Measurements from ENCODE around the gene MS4A13.

GRCh38 chr11:60570970-60571369 is 55.8 kb downstream of the MS4A13 start:
- no peak for TF ChIP-seq CTCF (tag by site-specific recombination; IDR thresholded peaks at IDR 0.05)
- TF ChIP-seq, protein P1, sequence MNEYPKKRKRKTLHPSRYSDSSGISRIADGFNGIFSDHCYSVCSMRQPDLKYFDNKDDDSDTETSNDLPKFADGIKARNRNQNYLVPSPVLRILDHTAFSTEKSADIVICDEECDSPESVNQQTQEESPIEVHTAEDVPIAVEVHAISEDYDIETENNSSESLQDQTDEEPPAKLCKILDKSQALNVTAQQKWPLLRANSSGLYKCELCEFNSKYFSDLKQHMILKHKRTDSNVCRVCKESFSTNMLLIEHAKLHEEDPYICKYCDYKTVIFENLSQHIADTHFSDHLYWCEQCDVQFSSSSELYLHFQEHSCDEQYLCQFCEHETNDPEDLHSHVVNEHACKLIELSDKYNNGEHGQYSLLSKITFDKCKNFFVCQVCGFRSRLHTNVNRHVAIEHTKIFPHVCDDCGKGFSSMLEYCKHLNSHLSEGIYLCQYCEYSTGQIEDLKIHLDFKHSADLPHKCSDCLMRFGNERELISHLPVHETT (tag by site-specific recombination; IDR thresholded peaks at IDR 0.05): no peak

Measured in HEK293 (cell line).